Lower leg skin (tissue), 4 donors: ENCODE measurements around the gene CTBP2. TPM values are rescaled to one million over a fixed set of nuclear protein-coding genes. Genes with fewer than 3 reads are reported as not detected.

Experiments used
- DNase-seq, 2 donors: peaks; one replicate each; pipeline ENCODE4 v3.0.0-alpha.2; 2019; ENCODE audit warnings: low spot score in 2 of 2
- H3K4me3 ChIP-seq: fragments of 200-600 bp; sonication (generic); 2 replicates; pipeline ENCODE4 v1.5.1; 2017; ENCODE audit warnings: mild to moderate bottlenecking, low read depth; ENCODE audit not compliant: poor library complexity, severe bottlenecking
- POLR2A ChIP-seq, 2 donors: fragments of 450-650 bp; IDR thresholded peaks; one replicate each; pipeline ENCODE4 v1.6.1; 2016 to 2017; ENCODE audit warnings: antibody characterized with exemption in 2 of 2, mild to moderate bottlenecking in 1 of 2, moderate library complexity in 1 of 2
- whole genome bisulfite sequencing, 2 donors: methylation state at CpG; one replicate each; pipeline ENCODE4 v1.1.5; 2018; 5-methylcytosine and 5-hydroxymethylcytosine counted together
- intact Hi-C: fragments of 100-400 bp; cut with DNase I; formaldehyde crosslinking; loops from one replicate; pipeline ENCODE4 v1.15.0; 2023; ENCODE audit warnings: low total_unique reads
- total RNA-seq, 4 donors: library from RNA; depleted of rRNA; stranded (reverse); fragments of >200 nt; gene quantifications; one replicate each; pipeline ENCODE4 v1.1.0, GENCODE V29; 2016
- TF ChIP-seq, protein P1 (sequence below), 3 donors: fragments of 450-650 bp; IDR thresholded peaks; one replicate each; pipeline ENCODE4 v1.5.1; 2016; ENCODE audit warnings: antibody characterized with exemption in 3 of 3, mild to moderate bottlenecking in 3 of 3, moderate library complexity in 2 of 3

The CTBP2 gene
- total RNA-seq, 4 donors from 2014 or later, result 30.3 to 39.5 (median 32.2) TPM

DNA sequence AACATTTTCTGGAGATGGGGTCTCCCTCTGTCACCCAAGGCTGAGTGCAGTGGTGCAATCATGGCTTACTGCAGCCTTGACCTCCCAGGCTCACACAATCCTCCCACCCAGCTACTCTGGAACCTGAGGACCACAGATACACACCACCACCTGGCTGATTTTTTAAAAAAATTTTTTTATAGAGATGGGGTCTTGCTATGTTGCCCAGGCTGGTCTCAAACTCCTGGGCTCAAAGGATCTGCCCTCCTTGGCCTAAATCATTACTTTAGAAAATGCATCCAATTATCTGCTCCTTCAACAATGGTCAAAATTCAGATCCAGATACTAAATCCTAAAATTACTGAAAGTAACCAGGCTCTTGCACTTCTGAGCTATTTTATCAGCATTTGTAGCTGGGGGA, 55.2 kb downstream of the CTBP2 start:
- intact Hi-C loops, result no loop called here
- DNase-seq, result no peak
- no peak overlapping the region for H3K4me3 ChIP-seq
- TF ChIP-seq, protein P1, sequence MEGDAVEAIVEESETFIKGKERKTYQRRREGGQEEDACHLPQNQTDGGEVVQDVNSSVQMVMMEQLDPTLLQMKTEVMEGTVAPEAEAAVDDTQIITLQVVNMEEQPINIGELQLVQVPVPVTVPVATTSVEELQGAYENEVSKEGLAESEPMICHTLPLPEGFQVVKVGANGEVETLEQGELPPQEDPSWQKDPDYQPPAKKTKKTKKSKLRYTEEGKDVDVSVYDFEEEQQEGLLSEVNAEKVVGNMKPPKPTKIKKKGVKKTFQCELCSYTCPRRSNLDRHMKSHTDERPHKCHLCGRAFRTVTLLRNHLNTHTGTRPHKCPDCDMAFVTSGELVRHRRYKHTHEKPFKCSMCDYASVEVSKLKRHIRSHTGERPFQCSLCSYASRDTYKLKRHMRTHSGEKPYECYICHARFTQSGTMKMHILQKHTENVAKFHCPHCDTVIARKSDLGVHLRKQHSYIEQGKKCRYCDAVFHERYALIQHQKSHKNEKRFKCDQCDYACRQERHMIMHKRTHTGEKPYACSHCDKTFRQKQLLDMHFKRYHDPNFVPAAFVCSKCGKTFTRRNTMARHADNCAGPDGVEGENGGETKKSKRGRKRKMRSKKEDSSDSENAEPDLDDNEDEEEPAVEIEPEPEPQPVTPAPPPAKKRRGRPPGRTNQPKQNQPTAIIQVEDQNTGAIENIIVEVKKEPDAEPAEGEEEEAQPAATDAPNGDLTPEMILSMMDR (IDR thresholded peaks at IDR 0.05), result no peak
- no peak for TF ChIP-seq POLR2A (IDR thresholded peaks at IDR 0.05)

DNA sequence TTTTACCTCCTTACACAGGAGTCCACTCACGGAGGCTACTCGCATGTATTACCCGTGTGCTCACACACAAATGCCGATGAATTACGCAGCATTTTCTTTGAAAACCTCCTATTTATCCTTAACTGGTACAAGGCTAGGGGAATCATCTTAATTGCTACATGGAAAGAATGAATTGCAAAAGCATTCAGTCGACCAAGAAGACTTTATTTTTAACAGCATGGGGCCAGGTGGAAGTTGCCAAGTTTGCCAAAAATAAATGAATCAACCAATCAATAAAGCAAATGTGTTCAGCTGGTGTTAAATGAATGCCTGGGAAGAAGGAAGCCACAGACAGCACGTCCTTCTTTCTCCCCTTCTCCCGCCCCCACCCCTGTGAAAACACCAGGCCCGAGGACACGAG, 55.8 kb downstream of the CTBP2 start:
- H3K4me3 ChIP-seq, result no peak overlapping the region
- DNase-seq, result no peak
- TF ChIP-seq, protein P1 (IDR thresholded peaks at IDR 0.05), result no peak
- TF ChIP-seq POLR2A (IDR thresholded peaks at IDR 0.05), result no peak
- intact Hi-C loops, result no loop called here
- 84 to 85% methylated on average over 10 of the region's 10 CpGs for WGBS, 2 donors

DNA sequence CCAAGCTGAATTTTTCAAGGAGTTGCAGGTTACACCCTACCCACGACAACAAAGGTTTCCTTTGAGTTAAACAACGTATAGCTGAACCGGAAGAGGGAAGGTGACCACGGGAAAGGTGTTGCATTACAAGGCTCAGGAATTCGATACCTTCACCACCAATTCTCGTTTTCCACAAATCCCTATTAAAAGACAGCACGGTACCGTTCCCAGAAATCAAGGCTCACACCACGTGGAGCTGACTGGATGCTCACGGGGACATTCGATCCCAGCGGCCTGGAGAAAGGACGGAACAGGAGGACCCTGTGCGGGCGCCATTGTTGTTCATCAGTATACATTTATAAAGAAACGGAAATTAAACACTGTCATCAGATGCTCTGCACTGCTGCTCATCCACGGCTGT, 56.4 kb downstream of the CTBP2 start:
- peak in 1 of 2 donors; percentile 72 for DNase-seq
- TF ChIP-seq POLR2A (IDR thresholded peaks at IDR 0.05), result no peak
- TF ChIP-seq, protein P1 (IDR thresholded peaks at IDR 0.05), result no peak
- WGBS, 2 donors, result 90% methylated on average over 17 of the region's 17 CpGs
- intact Hi-C loops, result no loop called here
- H3K4me3 ChIP-seq, result no peak overlapping the region

DNA sequence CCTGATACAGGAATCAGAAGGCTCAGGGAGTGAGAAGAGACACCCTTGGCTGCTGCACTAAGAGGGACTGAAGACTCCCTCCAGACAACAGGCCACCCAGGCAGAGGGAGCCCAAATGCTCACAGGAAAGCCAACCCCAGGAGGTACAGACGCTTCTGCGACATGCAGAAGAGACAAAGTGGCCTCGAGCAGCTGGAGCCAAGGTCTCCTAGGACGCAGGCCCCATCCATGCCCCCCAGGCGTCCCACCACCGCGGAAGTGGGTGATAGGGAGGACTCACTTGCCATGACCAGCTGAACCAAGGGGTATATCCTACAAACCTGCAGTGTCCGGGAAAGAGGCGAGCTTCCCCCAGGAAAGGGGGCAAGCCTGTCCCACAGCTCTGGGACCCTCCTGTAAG, 56.9 kb downstream of the CTBP2 start:
- no peak for TF ChIP-seq POLR2A (IDR thresholded peaks at IDR 0.05)
- TF ChIP-seq, protein P1 (IDR thresholded peaks at IDR 0.05), result no peak
- intact Hi-C loops, result no loop called here
- peak in 1 of 2 donors; percentile 65 for DNase-seq
- 86 to 91% methylated on average over 9 of the region's 9 CpGs for WGBS, 2 donors
- H3K4me3 ChIP-seq, result no peak overlapping the region

DNA sequence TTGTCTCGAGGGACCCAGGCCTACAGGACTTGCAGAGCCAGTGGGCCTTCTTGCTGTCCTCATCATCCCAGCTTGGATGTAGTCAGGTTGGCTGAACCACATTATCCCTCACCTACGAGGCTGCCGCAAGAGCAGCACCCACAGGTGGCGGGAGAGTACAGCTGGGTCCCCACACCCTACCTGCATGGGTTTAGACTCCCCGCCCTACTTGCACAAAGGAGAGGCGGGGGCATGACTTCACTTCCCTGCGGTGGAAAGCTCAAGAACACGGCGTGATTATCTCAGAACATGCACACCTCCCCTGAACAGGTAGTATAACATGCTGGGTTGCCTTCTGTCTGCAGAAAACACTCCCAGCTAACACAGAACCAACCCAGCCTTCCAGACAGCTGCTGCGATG, 57.5 kb downstream of the CTBP2 start:
- DNase-seq, result peak in 1 of 2 donors; percentile 72
- no peak for TF ChIP-seq POLR2A (IDR thresholded peaks at IDR 0.05)
- TF ChIP-seq, protein P1 (IDR thresholded peaks at IDR 0.05), result no peak

DNA sequence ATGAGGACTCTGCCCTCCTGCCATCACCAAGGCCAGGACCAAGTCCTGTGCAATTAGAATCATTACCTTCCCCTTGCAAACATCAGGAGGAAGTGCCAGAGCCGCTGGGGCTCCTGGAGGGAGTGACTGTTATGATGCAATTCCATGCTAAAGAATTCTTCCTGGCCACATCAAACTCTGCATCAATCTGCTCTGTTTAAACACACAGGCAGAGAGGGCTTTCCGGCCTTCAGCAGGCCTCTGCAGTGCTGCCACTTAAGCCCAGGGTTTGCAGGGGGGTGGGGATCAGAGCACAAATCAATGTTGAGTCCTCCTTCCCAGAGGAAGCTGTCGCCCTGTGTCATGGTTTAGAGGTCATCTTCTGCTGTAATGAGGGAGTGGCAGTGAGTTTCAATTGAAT, 58.1 kb downstream of the CTBP2 start:
- no peak overlapping the region for H3K4me3 ChIP-seq
- peak in 1 of 2 donors; percentile 75 for DNase-seq
- intact Hi-C loops, result no loop called here
- 55 to 64% methylated on average over 3 of the region's 3 CpGs for WGBS, 2 donors
- TF ChIP-seq, protein P1 (IDR thresholded peaks at IDR 0.05), result no peak
- TF ChIP-seq POLR2A (IDR thresholded peaks at IDR 0.05), result no peak

More for the DNA sequence above, 57.5 kb downstream of the CTBP2 start:
- 70 to 83% methylated on average over 10 of the region's 10 CpGs for WGBS, 2 donors
- intact Hi-C loops, result no loop called here
- no peak overlapping the region for H3K4me3 ChIP-seq
